Mononuclear cell (primary cell): ENCODE results near the gene SRGAP1. TPM values are rescaled to one million over a fixed set of nuclear protein-coding genes. Genes with fewer than 3 reads are reported as not detected.
A peak's percentile ranks its signal among the peaks of the same experiment; 100 is the strongest.

ENCODE experiments used
- H3K27me3 ChIP-seq: 2 replicates; pipeline ENCODE4 v1.6.0; 2011; ENCODE audit warnings: low read length, control low read depth; ENCODE audit not compliant: insufficient read depth
- H3K4me1 ChIP-seq: 2 replicates; pipeline ENCODE4 v1.5.1; 2011; ENCODE audit warnings: mild to moderate bottlenecking, low read length, control low read depth; ENCODE audit not compliant: insufficient read depth
- H3K4me3 ChIP-seq: 2 replicates; pipeline ENCODE4 v1.5.1; 2011; ENCODE audit warnings: mild to moderate bottlenecking, low read length, moderate library complexity
- H3K9me3 ChIP-seq: 2 replicates; pipeline ENCODE4 v1.5.1; 2011; ENCODE audit warnings: low read depth, mild to moderate bottlenecking, control low read depth, low read length
- total RNA-seq: library from RNA; depleted of rRNA; stranded (reverse); fragments of >200 nt; gene quantifications from one replicate; pipeline ENCODE4 v1.2.3, GENCODE V29; 2012

The SRGAP1 gene
- total RNA-seq, result 2.1 TPM

- Histone ChIP-seq H3K4me3 (peak within 1 kb of the TSS; percentile 42), H3K9me3 (no peaks in the 10 kb centered on the region), H3K27me3 (peaks cover 13% of the 10 kb centered on the region), H3K4me1 (peaks cover 20% of the 10 kb centered on the region)
Observed at GRCh38 chr12:63844391-63845341, at the start of gene SRGAP1. Gene SRGAP1 (plus strand): TSS chr12:63844700. CDS start chr12:63844817, 117 bp downstream.

DNA sequence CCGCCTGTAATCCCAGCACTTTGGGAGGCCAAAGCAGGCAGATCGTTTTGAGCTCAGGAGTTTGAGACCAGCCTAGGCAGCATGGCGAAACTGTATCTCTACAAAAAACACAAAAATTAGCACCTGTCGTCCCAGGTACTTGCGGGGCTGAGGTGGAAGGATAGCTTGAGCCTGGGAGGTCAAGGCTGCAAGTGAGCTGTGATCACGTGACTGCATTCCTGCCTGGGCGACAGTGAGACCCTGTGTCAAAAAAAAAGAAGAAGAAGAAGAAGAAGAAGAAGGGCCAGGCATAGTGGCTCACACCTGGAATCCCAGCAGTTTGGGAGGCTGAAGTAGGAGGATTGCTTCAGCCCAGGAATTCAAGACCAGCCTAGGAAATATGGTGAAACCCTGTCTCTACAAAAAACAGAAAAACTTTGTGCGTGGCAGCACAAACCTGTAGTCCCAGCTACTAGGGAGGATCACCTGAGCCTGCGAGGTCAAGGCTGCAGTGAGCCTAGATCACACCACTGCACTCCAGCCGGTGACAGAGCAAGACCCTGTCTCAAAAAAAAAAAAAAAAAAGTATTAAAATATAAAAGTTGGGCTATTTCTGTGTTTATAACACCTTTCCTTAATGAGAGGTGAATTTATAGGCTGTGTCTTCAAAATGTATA lies 49.3 kb upstream of the SRGAP1 start:
- no peaks in the 10 kb centered on the region for H3K4me1 ChIP-seq
- H3K4me3 ChIP-seq, result no peak overlapping the region
- no peaks in the 10 kb centered on the region for H3K27me3 ChIP-seq
- no peaks in the 10 kb centered on the region for H3K9me3 ChIP-seq

GRCh38 chr12:63795944-63796343 lies 48.6 kb upstream of the SRGAP1 start:
- H3K4me1 ChIP-seq, result no peaks in the 10 kb centered on the region
- H3K27me3 ChIP-seq, result no peaks in the 10 kb centered on the region
- no peaks in the 10 kb centered on the region for H3K9me3 ChIP-seq
- H3K4me3 ChIP-seq, result no peak overlapping the region

DNA sequence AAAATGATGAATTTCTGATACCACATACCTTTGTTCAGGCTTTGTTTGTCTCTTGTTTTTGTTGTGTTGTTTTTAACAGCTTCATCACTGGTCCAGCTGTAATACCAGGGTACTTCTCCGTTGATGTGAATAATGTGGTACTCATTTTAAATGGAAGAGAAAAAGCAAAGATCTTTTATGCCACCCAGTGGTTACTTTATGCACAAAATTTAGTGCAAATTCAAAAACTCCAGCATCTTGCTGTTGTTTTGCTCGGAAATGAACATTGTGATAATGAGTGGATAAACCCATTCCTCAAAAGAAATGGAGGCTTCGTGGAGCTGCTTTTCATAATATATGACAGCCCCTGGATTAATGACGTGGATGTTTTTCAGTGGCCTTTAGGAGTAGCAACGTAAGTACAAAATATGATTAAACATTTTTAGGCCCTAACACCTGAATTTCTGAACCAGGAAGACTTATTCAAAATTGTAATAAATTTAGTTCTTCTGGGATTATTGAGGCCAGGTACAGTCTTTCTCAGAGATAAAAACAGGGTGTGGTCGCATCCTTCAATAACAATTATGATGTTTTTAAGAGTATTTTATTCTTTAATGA lies 42.4 kb upstream of the SRGAP1 start:
- no peak overlapping the region for H3K4me3 ChIP-seq
- H3K27me3 ChIP-seq, result no peaks in the 10 kb centered on the region
- no peaks in the 10 kb centered on the region for H3K4me1 ChIP-seq
- H3K9me3 ChIP-seq, result no peaks in the 10 kb centered on the region

DNA sequence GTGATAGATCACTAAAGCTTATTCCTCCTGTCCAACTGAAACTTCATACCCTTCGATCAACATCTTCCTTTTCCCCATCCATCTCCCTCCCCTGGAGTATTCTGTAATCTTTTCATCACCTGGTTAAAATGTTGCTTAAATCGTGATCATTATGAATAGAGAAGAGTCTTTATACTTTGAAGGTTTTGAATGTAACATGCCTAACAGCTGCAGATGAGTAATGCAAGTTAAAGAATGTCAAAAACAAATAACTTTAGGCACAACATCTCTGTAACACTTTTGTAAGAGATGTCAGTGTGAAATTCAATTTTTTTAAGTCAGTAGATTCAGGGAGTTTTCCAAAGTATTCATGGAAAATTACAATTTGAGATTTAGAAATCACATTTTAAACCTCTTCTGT lies 39.8 kb upstream of the SRGAP1 start:
- no peaks in the 10 kb centered on the region for H3K4me1 ChIP-seq
- H3K9me3 ChIP-seq, result no peaks in the 10 kb centered on the region
- no peak overlapping the region for H3K4me3 ChIP-seq
- no peaks in the 10 kb centered on the region for H3K27me3 ChIP-seq

GRCh38 chr12:63805704-63806672 lies 38.5 kb upstream of the SRGAP1 start:
- no peak overlapping the region for H3K4me3 ChIP-seq
- no peaks in the 10 kb centered on the region for H3K4me1 ChIP-seq
- H3K27me3 ChIP-seq, result no peaks in the 10 kb centered on the region
- H3K9me3 ChIP-seq, result no peaks in the 10 kb centered on the region

DNA sequence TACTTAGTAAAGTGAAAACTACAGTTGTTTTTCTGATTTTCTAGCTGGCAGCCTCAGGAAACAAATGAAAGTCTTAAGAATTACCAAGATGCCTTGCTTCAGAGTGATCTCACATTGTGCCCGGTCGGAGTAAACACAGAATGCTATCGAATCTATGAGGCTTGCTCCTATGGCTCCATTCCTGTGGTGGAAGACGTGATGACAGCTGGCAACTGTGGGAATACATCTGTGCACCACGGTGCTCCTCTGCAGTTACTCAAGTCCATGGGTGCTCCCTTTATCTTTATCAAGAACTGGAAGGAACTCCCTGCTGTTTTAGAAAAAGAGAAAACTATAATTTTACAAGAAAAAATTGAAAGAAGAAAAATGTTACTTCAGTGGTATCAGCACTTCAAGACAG lies 35.9 kb upstream of the SRGAP1 start:
- no peaks in the 10 kb centered on the region for H3K27me3 ChIP-seq
- H3K9me3 ChIP-seq, result no peaks in the 10 kb centered on the region
- H3K4me3 ChIP-seq, result no peak overlapping the region
- H3K4me1 ChIP-seq, result no peaks in the 10 kb centered on the region

- no peak overlapping the region for H3K4me3 ChIP-seq
- H3K27me3 ChIP-seq, result no peaks in the 10 kb centered on the region
- no peaks in the 10 kb centered on the region for H3K4me1 ChIP-seq
- H3K9me3 ChIP-seq, result no peaks in the 10 kb centered on the region
Observed at GRCh38 chr12:63809566-63809965, 34.9 kb upstream of the SRGAP1 start.

DNA sequence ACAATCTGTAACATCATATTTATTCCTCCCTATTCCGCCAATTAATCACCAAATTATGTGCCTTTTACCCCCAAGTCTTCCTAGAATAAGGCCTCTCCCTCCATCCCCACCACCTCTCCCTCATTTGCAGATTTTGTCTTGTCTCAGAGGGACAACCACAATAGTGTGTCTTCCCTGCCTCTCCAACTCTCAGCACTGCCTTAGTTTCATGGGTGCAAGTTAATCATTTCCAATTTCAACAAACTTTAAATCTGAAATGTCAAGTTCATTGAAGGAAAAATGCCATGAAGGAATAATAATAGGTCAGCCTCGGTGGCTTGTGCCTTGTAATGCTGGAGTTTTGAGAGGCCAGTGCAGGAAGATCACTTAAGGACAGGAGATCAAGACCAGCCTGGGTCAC lies 33.2 kb upstream of the SRGAP1 start:
- H3K4me1 ChIP-seq, result peaks cover 7% of the 10 kb centered on the region
- no peaks in the 10 kb centered on the region for H3K9me3 ChIP-seq
- H3K4me3 ChIP-seq, result no peak overlapping the region
- no peaks in the 10 kb centered on the region for H3K27me3 ChIP-seq

- H3K27me3 ChIP-seq, result no peaks in the 10 kb centered on the region
- no peaks in the 10 kb centered on the region for H3K9me3 ChIP-seq
- peaks cover 7% of the 10 kb centered on the region for H3K4me1 ChIP-seq
- no peak overlapping the region for H3K4me3 ChIP-seq
Observed at GRCh38 chr12:63811755-63812154, 32.7 kb upstream of the SRGAP1 start.

GRCh38 chr12:63814146-63814772 lies 30.2 kb upstream of the SRGAP1 start:
- Histone ChIP-seq H3K4me3 (no peak overlapping the region), H3K27me3 (no peaks in the 10 kb centered on the region), H3K4me1 (peaks cover 7% of the 10 kb centered on the region), H3K9me3 (no peaks in the 10 kb centered on the region)

DNA sequence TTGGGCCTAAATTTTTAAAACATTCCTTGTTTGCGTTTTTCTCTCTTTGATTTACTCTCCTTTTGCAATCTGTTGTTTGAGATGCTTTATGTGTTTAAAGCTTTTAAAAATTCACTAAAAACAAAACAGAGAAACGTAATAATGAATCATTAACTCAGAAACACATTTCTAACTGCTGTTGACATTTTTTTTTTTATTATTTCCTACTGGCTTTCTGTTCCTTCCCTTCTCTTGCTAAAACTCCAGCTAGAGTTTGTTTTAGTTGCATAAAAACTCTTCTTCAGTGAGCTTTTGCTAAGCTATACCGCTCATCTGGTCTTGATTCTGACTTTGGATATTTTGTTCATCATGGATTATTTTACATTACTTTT lies 29.0 kb upstream of the SRGAP1 start:
- Histone ChIP-seq H3K4me1 (peaks cover 7% of the 10 kb centered on the region), H3K27me3 (no peaks in the 10 kb centered on the region), H3K9me3 (no peaks in the 10 kb centered on the region), H3K4me3 (no peak overlapping the region)

GRCh38 chr12:63816031-63816430 lies 28.5 kb upstream of the SRGAP1 start:
- no peaks in the 10 kb centered on the region for H3K9me3 ChIP-seq
- H3K27me3 ChIP-seq, result no peaks in the 10 kb centered on the region
- peaks cover 7% of the 10 kb centered on the region for H3K4me1 ChIP-seq
- H3K4me3 ChIP-seq, result no peak overlapping the region

DNA sequence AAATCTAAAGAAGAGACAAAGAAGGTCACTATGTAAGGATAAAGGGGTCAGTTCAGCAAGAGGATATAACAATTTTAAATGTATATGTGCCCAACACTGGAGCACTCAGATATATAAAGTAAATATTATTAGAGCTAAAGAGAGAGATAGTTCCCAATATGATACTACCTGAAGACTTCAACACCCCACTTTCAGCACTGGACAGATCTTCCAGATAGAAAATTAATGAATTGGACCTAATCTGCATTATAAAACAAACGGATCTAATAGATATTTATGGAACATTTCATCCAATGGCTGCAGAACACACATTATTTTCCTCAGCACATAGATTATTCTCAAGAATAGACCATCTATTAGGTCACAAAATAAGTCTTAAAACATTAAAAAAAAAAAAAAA lies 24.1 kb upstream of the SRGAP1 start:
- Histone ChIP-seq H3K4me1 (no peaks in the 10 kb centered on the region), H3K4me3 (no peak overlapping the region), H3K27me3 (peaks cover 2% of the 10 kb centered on the region)

More for the DNA sequence above, 24.1 kb upstream of the SRGAP1 start:
- no peaks in the 10 kb centered on the region for H3K9me3 ChIP-seq
